Measurements from ENCODE around the gene FEM1A.
"Not testable (repeated sequence)": the region's sequence is repeated elsewhere in the genome, so short reads cannot be mapped to it uniquely, and the experiment has no call there.

- TF ChIP-seq SUZ12, ARNT, SP1 (IDR thresholded peaks at IDR 0.05): not testable (repeated sequence)
Observed at GRCh38 chr19:4792866-4793195, 1.3 kb downstream of the FEM1A start.
